GM13977 (cell line): ENCODE measurements around the gene RTF1.
"Not testable (repeated sequence)": the region's sequence is repeated elsewhere in the genome, so short reads cannot be mapped to it uniquely, and the experiment has no call there.

ENCODE experiments used
- DNase-seq: peaks from one replicate; pipeline ENCODE4 v3.0.0; 2012; ENCODE audit warnings: low spot score
- CTCF ChIP-seq: IDR thresholded peaks from 2 replicates; pipeline ENCODE4 v1.5.1; 2012; ENCODE audit warnings: mild to moderate bottlenecking, control low read depth; ENCODE audit not compliant: insufficient read depth; ENCODE audit errors: extremely low read depth, missing control alignments
- in situ Hi-C: fragments of 300-500 bp; cut with MboI; formaldehyde crosslinking; loops from one replicate; pipeline ENCODE4 v1.12.0; 2022; ENCODE audit warnings: low sequenced_read_pairs, low pct_unique_long_range_greater_than_20kb, mixed read lengths, inconsistent platforms; ENCODE audit not compliant: unreplicated experiment

The RTF1 gene

GRCh38 chr15:41417418-41418195 is 712 bp downstream of the RTF1 start:
- TF ChIP-seq CTCF = no peak
- peak; percentile 63 for DNase-seq
- in situ Hi-C loops = no loop called here

GRCh38 chr15:41423979-41424659 is 7.2 kb downstream of the RTF1 start:
- TF ChIP-seq CTCF = no peak
- peak; percentile 65 for DNase-seq
- in situ Hi-C loops = no loop called here

GRCh38 chr15:41424809-41425208 is 7.9 kb downstream of the RTF1 start:
- peak; percentile 19 for TF ChIP-seq CTCF
- DNase-seq = no peak
- in situ Hi-C loops = no loop called here

- in situ Hi-C loops, DNase-seq: not testable (repeated sequence)
These were observed 9.0 kb downstream of the RTF1 start for GRCh38 chr15:41425907-41426306.

GRCh38 chr15:41429003-41429890 is 12.4 kb downstream of the RTF1 start:
- peak; percentile 66 for DNase-seq
- TF ChIP-seq CTCF = no peak
- in situ Hi-C loops = no loop called here

GRCh38 chr15:41435037-41435786 is 18.3 kb downstream of the RTF1 start:
- TF ChIP-seq CTCF = no peak
- no peak for DNase-seq
- in situ Hi-C loops = no loop called here
